Prostate gland (tissue), 2 donors: ENCODE results near the gene COL4A1. TPM values are rescaled to one million over a fixed set of nuclear protein-coding genes. Genes with fewer than 3 reads are reported as not detected.
A peak's percentile ranks its signal among the peaks of the same experiment; 100 is the strongest.

Source experiments
- DNase-seq: peaks from one replicate; pipeline ENCODE4 v3.0.0-alpha.2; 2019; ENCODE audit warnings: low spot score
- H3K27ac ChIP-seq, 2 donors: fragments of 200-600 bp; sonication (generic); 2 replicates each; pipeline ENCODE4 v1.5.1; 2017 to 2019
- H3K27me3 ChIP-seq: fragments of 200-600 bp; sonication (generic); replicated peaks from 2 replicates; pipeline ENCODE4 v1.5.1; 2019; ENCODE audit not compliant: insufficient read depth
- H3K36me3 ChIP-seq, 2 donors: fragments of 200-600 bp; sonication (generic); 1 replicate in 1 of 2; 2 replicates in 1 of 2; pipeline versions ENCODE4 v1.5.1 to v1.8.1; 2017 to 2019
- H3K4me1 ChIP-seq: fragments of 200-600 bp; sonication (generic); replicated peaks from 2 replicates; pipeline ENCODE4 v1.5.1; 2019
- H3K4me3 ChIP-seq, 2 donors: fragments of 200-600 bp; sonication (generic); 2 replicates each; pipeline ENCODE4 v1.5.1; 2017 to 2019
- H3K9me3 ChIP-seq: fragments of 200-600 bp; sonication (generic); 2 replicates; pipeline ENCODE4 v1.5.1; 2017
- CTCF ChIP-seq, 4 experiments: fragments of 200-600 bp in 2 of 4; fragments of 450-650 bp in 2 of 4; sonication (generic) in 2 of 4; IDR thresholded peaks; 1 replicate in 3 of 4; 2 replicates in 1 of 4; pipeline ENCODE4 v1.5.1; 2016 to 2019; ENCODE audit warnings: antibody characterized with exemption in 4 of 4, mild to moderate bottlenecking in 2 of 4, moderate library complexity in 2 of 4
- POLR2A ChIP-seq: fragments of 450-650 bp; IDR thresholded peaks from one replicate; pipeline ENCODE4 v1.6.1; 2016; ENCODE audit warnings: antibody characterized with exemption, mild to moderate bottlenecking
- POLR2AphosphoS5 ChIP-seq: sonication (generic); formaldehyde crosslinking; IDR thresholded peaks from one replicate; pipeline ENCODE4 v1.6.1; 2017; ENCODE audit warnings: antibody characterized with exemption
- WGBS: methylation state at CpG from one replicate; pipeline ENCODE4 v1.1.5; 2018; 5-methylcytosine and 5-hydroxymethylcytosine counted together
- intact Hi-C: fragments of 100-400 bp; cut with DNase I; formaldehyde crosslinking; loops from one replicate; pipeline ENCODE4 v1.14.2; 2022
- total RNA-seq, 2 donors: library from RNA; depleted of rRNA; stranded (reverse); fragments of >200 nt; gene quantifications; one replicate each; pipeline ENCODE4 v1.1.0, GENCODE V29; 2016

The COL4A1 gene
- total RNA-seq, 2 donors from 2014 or later: 37.3 to 132 TPM

- Histone ChIP-seq H3K4me1 (no peaks in the 10 kb centered on the region), H3K36me3 (no peaks in the 10 kb centered on the region), H3K27me3 (no peaks in the 10 kb centered on the region), H3K27ac (peak overlapping the region; percentile 30 to 51), H3K4me3 (no peak overlapping the region), H3K9me3 (no peaks in the 10 kb centered on the region)
- TF ChIP-seq POLR2A (no peak), POLR2AphosphoS5 (no peak), CTCF (IDR thresholded peaks at IDR 0.05) (no peak)
- intact Hi-C loops: loop anchor here (2.0 to 10.0 kb wide), 5 partner anchors 174 to 1147 kb away; no protein-coding TSS in a partner anchor
- WGBS: 53% methylated on average over 10 of the region's 10 CpGs
- DNase-seq: no peak
Measured at GRCh38 chr13:110109140-110109783, 197.7 kb downstream of the COL4A1 start.

GRCh38 chr13:110108348-110109139, 198.4 kb downstream of the COL4A1 start:
- 76% methylated on average over 6 of the region's 6 CpGs for WGBS
- DNase-seq: peak; percentile 74
- Histone ChIP-seq H3K27ac (peak overlapping the region; percentile 30 to 51), H3K9me3 (no peaks in the 10 kb centered on the region), H3K4me3 (no peak overlapping the region), H3K4me1 (no peaks in the 10 kb centered on the region), H3K36me3 (no peaks in the 10 kb centered on the region), H3K27me3 (no peaks in the 10 kb centered on the region)
- intact Hi-C loops: loop anchor here (2.0 to 10.0 kb wide), 5 partner anchors 174 to 1146 kb away; no protein-coding TSS in a partner anchor
- TF ChIP-seq POLR2AphosphoS5 (peak; percentile 62), CTCF (IDR thresholded peaks at IDR 0.05) (peak in 3 of 4 experiments; percentile 54 to 85 (median 82)), POLR2A (no peak)

- H3K9me3 ChIP-seq: no peaks in the 10 kb centered on the region
- no peak overlapping the region for H3K4me3 ChIP-seq
- intact Hi-C loops: loop anchor here (2.0 to 10.0 kb wide), 5 partner anchors 173 to 1145 kb away; no protein-coding TSS in a partner anchor
- H3K36me3 ChIP-seq: no peaks in the 10 kb centered on the region
- WGBS: 95% methylated on average over 22 of the region's 22 CpGs
- H3K27me3 ChIP-seq: no peaks in the 10 kb centered on the region
- TF ChIP-seq CTCF (IDR thresholded peaks at IDR 0.05) (no peak), POLR2A (no peak), POLR2AphosphoS5 (no peak)
- peak overlapping the region in 1 of 2 donors; percentile 44 for H3K27ac ChIP-seq
- no peak for DNase-seq
- no peaks in the 10 kb centered on the region for H3K4me1 ChIP-seq
Measured at GRCh38 chr13:110107568-110108347, 199.2 kb downstream of the COL4A1 start.

GRCh38 chr13:110106726-110107125, 200.2 kb downstream of the COL4A1 start:
- Histone ChIP-seq H3K4me1 (no peaks in the 10 kb centered on the region), H3K36me3 (no peaks in the 10 kb centered on the region), H3K27me3 (no peaks in the 10 kb centered on the region), H3K9me3 (no peaks in the 10 kb centered on the region), H3K27ac (peak overlapping the region in 1 of 2 donors; percentile 44), H3K4me3 (no peak overlapping the region)
- DNase-seq: no peak
- TF ChIP-seq CTCF (IDR thresholded peaks at IDR 0.05) (no peak), POLR2A (no peak), POLR2AphosphoS5 (peak; percentile 9)
- intact Hi-C loops: loop anchor here (5.0 to 10.0 kb wide), 4 partner anchors 172 to 1144 kb away; no protein-coding TSS in a partner anchor
- 46% methylated on average over 7 of the region's 7 CpGs for WGBS
